Heart left ventricle (tissue), 13 donors: ENCODE results near the gene PBX1.

Source experiments
- POLR2A ChIP-seq, 2 donors: fragments of 450-650 bp; IDR thresholded peaks; one replicate each; pipeline ENCODE4 v1.6.1; 2017; ENCODE audit warnings: antibody characterized with exemption in 2 of 2, mild to moderate bottlenecking in 2 of 2, moderate library complexity in 2 of 2
- TF ChIP-seq, protein P1 (sequence below), 12 donors: fragments of 200-600 bp; sonication (generic) in 4 of 12; IDR thresholded peaks; one replicate each; pipeline versions ENCODE4 v1.5.0 to v1.8.0; 2018 to 2022; ENCODE audit warnings: antibody characterized with exemption in 12 of 12, mild to moderate bottlenecking in 5 of 12
- donor health status: ischemic (EF 13 %, LVEDD 7.1; RV severe dilation, severe dysfunction).
- donor health status: DM: no; HTN: yes; CAD: no.
- donor health status: DM: no; HTN: no; CAD: no.
- donor health status: ischemic (EF 25% LVEDD 6.9; RV normal size, moderate dysfunction).
- donor health status: ischemic (EF 25% LVEDD 5.7; RV mildly dilated, moderate dysfunction).
- donor health status: ischemic (EF 35%, LVEDD 5.7; RV mildly dilated, moderate dysfunction).
- donor health status: nonischemic (EF 11% LVEDD 7.7; RV severe dilation, severe dysfunction).
- donor health status: DM: yes; HTN: yes; CAD: no.
- donor health status: PGD.
- donor health status: ischemic (EF 29% LVEDD 5.4; RV normal size, mild dysfunction).
- donor health status: nonischemic (EF 23%, LVEDD 6.1; RV moderate dilation, normal function).

DNA sequence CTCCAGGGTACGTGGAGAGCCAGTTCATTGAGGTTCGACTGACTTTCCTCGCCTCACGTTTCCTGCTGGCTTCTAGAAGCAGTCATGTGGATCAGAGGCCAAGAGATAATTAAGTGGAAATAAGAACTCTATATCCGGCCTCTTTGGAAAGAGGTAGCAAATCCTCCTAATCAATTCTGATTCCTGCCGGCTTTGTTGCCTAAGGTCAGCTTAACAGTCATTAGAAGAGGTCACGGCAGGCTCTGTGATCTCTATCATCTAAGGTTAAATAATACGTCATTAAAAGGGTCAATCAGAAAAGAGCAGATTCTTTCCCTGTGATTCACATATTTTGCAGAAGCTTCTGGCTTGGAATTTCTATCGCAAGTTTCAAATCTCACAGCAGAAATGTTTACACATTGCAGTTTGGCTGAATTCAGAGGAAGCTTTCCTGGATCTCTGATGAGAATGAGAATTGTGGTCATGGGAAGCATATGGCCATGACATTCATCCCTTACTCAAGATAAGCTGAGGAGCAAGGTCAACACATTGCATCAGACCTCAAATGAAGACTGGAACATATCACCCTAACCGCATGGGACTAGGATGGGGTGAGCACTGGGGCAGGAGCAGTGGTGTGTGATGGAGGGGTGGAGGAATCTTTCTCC is 189.4 kb downstream of the PBX1 start:
- TF ChIP-seq POLR2A (IDR thresholded peaks at IDR 0.05), result no peak
- TF ChIP-seq, protein P1, sequence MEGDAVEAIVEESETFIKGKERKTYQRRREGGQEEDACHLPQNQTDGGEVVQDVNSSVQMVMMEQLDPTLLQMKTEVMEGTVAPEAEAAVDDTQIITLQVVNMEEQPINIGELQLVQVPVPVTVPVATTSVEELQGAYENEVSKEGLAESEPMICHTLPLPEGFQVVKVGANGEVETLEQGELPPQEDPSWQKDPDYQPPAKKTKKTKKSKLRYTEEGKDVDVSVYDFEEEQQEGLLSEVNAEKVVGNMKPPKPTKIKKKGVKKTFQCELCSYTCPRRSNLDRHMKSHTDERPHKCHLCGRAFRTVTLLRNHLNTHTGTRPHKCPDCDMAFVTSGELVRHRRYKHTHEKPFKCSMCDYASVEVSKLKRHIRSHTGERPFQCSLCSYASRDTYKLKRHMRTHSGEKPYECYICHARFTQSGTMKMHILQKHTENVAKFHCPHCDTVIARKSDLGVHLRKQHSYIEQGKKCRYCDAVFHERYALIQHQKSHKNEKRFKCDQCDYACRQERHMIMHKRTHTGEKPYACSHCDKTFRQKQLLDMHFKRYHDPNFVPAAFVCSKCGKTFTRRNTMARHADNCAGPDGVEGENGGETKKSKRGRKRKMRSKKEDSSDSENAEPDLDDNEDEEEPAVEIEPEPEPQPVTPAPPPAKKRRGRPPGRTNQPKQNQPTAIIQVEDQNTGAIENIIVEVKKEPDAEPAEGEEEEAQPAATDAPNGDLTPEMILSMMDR (IDR thresholded peaks at IDR 0.05), result no peak
